Measurements from ENCODE around the gene CCDC40.
A peak's percentile ranks its signal among the peaks of the same experiment; 100 is the strongest.
"Not testable (repeated sequence)": the region's sequence is repeated elsewhere in the genome, so short reads cannot be mapped to it uniquely, and the experiment has no call there.

CCDC40 gene

GRCh38 chr17:80035937-80036714, at the start of gene CCDC40:
TSS of gene CCDC40 (plus strand) at chr17:80036642. CDS start at chr17:80036663, 21 bp downstream.
- Mint-ChIP-seq H3K4me1 (peaks cover 8% of the 10 kb centered on the region), H3K27ac (peak within 1 kb of the TSS; percentile 84), H3K4me3 (peak within 1 kb of the TSS; percentile 90), H3K36me3 (no peaks in the 10 kb centered on the region), H3K27me3 (peaks cover 5% of the 10 kb centered on the region), H3K9me3 (no peaks in the 10 kb centered on the region)

DNA sequence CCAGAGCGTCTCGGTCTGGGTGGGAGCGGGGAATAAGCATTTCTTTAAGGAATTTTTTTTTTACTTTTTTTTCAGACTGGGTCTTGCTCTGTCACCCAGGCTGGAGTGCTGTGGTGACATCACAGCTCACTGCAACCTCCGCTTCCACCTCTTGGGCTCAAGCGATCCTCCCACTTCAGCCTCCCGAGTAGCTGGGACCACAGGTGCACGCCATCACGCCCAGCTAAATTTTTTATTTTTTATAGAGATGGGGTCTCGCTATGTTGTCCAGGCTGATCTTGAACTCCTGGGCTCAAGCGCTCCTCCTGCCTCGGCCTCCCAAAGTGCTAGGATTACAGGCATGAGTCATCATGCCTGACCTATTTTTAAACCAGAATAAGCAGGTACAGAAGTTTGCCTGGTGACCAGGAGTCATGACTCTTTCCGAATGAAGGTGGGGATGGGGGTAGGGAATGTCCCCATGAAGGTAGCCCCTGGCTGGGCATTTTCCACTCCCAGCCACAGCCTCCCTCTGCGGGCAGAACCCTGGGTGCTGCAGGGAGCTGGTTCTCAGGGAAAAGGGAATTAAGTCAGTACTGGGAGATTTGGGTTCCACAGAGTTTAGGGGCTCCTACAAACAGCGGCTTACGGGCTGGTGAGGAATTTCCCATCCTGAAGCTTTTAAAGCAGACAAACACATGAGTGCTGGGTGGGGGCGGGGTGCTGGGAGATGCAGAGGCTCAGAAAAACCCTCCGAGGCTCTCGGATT, 49.1 kb upstream of the CCDC40 start:
- no peak overlapping the region for H3K4me3 Mint-ChIP-seq
- no peaks in the 10 kb centered on the region for H3K27me3 Mint-ChIP-seq
- H3K27ac Mint-ChIP-seq = no peak overlapping the region
- no peaks in the 10 kb centered on the region for H3K9me3 Mint-ChIP-seq
- H3K4me1 Mint-ChIP-seq = peaks cover 18% of the 10 kb centered on the region
- H3K36me3 Mint-ChIP-seq = no peaks in the 10 kb centered on the region

GRCh38 chr17:79987935-79988184, 48.6 kb upstream of the CCDC40 start:
- H3K4me3 Mint-ChIP-seq = no peak overlapping the region
- H3K4me1 Mint-ChIP-seq = peaks cover 23% of the 10 kb centered on the region
- H3K9me3 Mint-ChIP-seq = no peaks in the 10 kb centered on the region
- H3K36me3 Mint-ChIP-seq = no peaks in the 10 kb centered on the region
- H3K27me3 Mint-ChIP-seq = no peaks in the 10 kb centered on the region
- no peak overlapping the region for H3K27ac Mint-ChIP-seq

DNA sequence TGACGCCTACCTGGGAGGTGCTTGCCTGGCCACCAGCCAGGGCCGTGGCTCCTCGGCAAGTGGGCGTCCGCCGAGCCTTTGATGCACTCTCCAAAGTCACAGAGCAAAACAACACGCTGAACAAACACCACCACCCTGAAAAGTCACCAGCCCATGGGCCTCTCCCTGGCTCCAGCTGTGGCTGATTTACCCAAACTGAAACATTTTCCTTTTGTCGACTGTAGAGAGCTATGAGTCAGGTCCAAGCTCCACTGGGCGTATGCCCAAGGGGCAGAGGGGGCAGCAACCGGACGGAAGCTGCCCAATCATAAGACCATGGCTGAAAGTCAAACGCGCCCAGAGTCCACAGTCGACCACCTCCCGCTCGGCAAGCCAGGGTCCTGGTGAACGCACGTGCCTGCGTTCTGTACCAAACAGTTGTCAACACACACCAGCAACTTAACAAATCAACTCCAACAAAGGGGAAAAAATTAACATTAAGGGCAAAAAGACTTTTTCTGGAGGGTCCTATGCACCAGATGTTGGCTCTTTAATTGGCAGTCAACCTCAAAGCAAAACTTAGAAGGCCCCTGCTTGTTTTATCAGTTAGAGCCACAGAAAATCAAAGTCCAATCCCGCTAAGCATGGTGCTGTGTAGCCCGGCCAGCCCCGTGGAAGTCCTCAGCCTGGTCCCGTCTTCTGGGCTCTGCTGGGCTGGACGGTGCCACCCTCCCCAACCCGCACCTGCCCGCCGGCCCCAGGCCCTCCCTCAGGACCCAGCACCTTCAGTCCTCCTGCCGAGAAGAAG, 48.1 kb upstream of the CCDC40 start:
- H3K9me3 Mint-ChIP-seq = no peaks in the 10 kb centered on the region
- no peak overlapping the region for H3K4me3 Mint-ChIP-seq
- no peak overlapping the region for H3K27ac Mint-ChIP-seq
- peaks cover 28% of the 10 kb centered on the region for H3K4me1 Mint-ChIP-seq
- H3K27me3 Mint-ChIP-seq = no peaks in the 10 kb centered on the region
- H3K36me3 Mint-ChIP-seq = no peaks in the 10 kb centered on the region

- no peak overlapping the region for H3K4me3 Mint-ChIP-seq
- peaks cover 36% of the 10 kb centered on the region for H3K4me1 Mint-ChIP-seq
- no peaks in the 10 kb centered on the region for H3K9me3 Mint-ChIP-seq
- no peak overlapping the region for H3K27ac Mint-ChIP-seq
- no peaks in the 10 kb centered on the region for H3K36me3 Mint-ChIP-seq
- no peaks in the 10 kb centered on the region for H3K27me3 Mint-ChIP-seq
Observed at GRCh38 chr17:79989106-79989835, 47.2 kb upstream of the CCDC40 start.

DNA sequence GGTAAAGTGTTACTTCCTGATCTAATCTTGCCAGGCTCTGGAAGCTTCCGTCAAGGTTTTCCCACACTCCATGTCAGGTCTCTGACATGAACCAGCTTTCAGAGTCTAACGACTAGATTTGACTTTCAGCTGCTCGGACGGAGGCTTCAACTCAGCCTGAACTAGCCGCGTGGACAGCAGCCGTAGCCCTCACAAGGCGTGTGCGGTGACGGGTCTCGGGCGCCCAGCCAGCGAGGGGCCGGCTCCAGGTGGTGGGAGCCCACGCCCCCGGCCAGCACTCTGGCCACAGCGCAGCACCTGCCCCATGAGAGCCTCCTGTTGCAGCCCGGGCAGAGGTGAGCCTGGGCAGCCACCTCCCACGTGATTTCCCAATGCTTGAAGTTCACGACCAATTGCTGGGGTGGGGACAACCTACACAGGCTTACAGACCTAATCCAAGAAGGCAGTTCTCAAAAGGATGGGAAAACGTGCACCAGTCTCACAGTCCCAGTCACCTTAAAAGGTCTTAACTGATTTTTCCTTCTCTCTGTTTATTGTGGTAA, 46.3 kb upstream of the CCDC40 start:
- H3K9me3 Mint-ChIP-seq = no peaks in the 10 kb centered on the region
- H3K4me3 Mint-ChIP-seq = no peak overlapping the region
- no peaks in the 10 kb centered on the region for H3K36me3 Mint-ChIP-seq

GRCh38 chr17:79990704-79991103, 45.7 kb upstream of the CCDC40 start:
- H3K27ac Mint-ChIP-seq = peak overlapping the region; percentile 59
- no peaks in the 10 kb centered on the region for H3K9me3 Mint-ChIP-seq
- no peaks in the 10 kb centered on the region for H3K36me3 Mint-ChIP-seq
- H3K4me1 Mint-ChIP-seq = peaks cover 47% of the 10 kb centered on the region
- peak overlapping the region; percentile 87 for H3K4me3 Mint-ChIP-seq
- H3K27me3 Mint-ChIP-seq = no peaks in the 10 kb centered on the region

More for the DNA sequence above, 46.3 kb upstream of the CCDC40 start:
- peaks cover 42% of the 10 kb centered on the region for H3K4me1 Mint-ChIP-seq
- H3K27me3 Mint-ChIP-seq = no peaks in the 10 kb centered on the region
- H3K27ac Mint-ChIP-seq = no peak overlapping the region

GRCh38 chr17:79991140-79991923, 45.1 kb upstream of the CCDC40 start:
- Mint-ChIP-seq H3K4me1 (peaks cover 53% of the 10 kb centered on the region), H3K4me3 (peak overlapping the region; percentile 87), H3K9me3 (no peaks in the 10 kb centered on the region), H3K27ac (peak overlapping the region; percentile 59), H3K27me3 (no peaks in the 10 kb centered on the region), H3K36me3 (no peaks in the 10 kb centered on the region)

- Mint-ChIP-seq H3K36me3 (no peaks in the 10 kb centered on the region), H3K9me3 (no peaks in the 10 kb centered on the region), H3K4me3 (peak overlapping the region; percentile 87), H3K27me3 (no peaks in the 10 kb centered on the region), H3K27ac (peak overlapping the region; percentile 94), H3K4me1 (peaks cover 61% of the 10 kb centered on the region)
Observed at GRCh38 chr17:79991924-79992648, 44.4 kb upstream of the CCDC40 start.

- Mint-ChIP-seq H3K9me3 (no peaks in the 10 kb centered on the region), H3K27me3 (no peaks in the 10 kb centered on the region), H3K36me3 (no peaks in the 10 kb centered on the region), H3K4me3 (peak overlapping the region; percentile 87), H3K4me1 (peaks cover 68% of the 10 kb centered on the region), H3K27ac (peak overlapping the region; percentile 94)
Observed at GRCh38 chr17:79992649-79993389, 43.6 kb upstream of the CCDC40 start.

- H3K9me3 Mint-ChIP-seq = no peaks in the 10 kb centered on the region
- no peaks in the 10 kb centered on the region for H3K36me3 Mint-ChIP-seq
- H3K4me1 Mint-ChIP-seq = peaks cover 68% of the 10 kb centered on the region
- peak overlapping the region; percentile 87 for H3K4me3 Mint-ChIP-seq
- H3K27ac Mint-ChIP-seq = peak overlapping the region; percentile 83
- H3K27me3 Mint-ChIP-seq = no peaks in the 10 kb centered on the region
Observed at GRCh38 chr17:79993390-79994227, 42.8 kb upstream of the CCDC40 start.

GRCh38 chr17:79994228-79994569, 42.2 kb upstream of the CCDC40 start:
- H3K36me3 Mint-ChIP-seq, H3K9me3 Mint-ChIP-seq, H3K4me3 Mint-ChIP-seq, H3K27me3 Mint-ChIP-seq: not testable (repeated sequence)
- Mint-ChIP-seq H3K4me1 (peaks cover 70% of the 10 kb centered on the region), H3K27ac (peak overlapping the region; percentile 83)

- no peak overlapping the region for H3K27ac Mint-ChIP-seq
- no peak overlapping the region for H3K4me3 Mint-ChIP-seq
Observed at GRCh38 chr17:79994602-79995001, 41.8 kb upstream of the CCDC40 start.

More at GRCh38 chr17:79994602-79995001, 41.8 kb upstream of the CCDC40 start:
- no peaks in the 10 kb centered on the region for H3K36me3 Mint-ChIP-seq
- no peaks in the 10 kb centered on the region for H3K9me3 Mint-ChIP-seq
- H3K4me1 Mint-ChIP-seq = peaks cover 70% of the 10 kb centered on the region
- H3K27me3 Mint-ChIP-seq = no peaks in the 10 kb centered on the region
